AG09319 (cell line): Measurements from ENCODE around the gene MRGPRD.
"Not testable (repeated sequence)": the region's sequence is repeated elsewhere in the genome, so short reads cannot be mapped to it uniquely, and the experiment has no call there.

Experiments used
- DNase-seq: peaks from one replicate; pipeline ENCODE4 v3.0.0-alpha.2; 2010; ENCODE audit warnings: low read depth; ENCODE audit errors: extremely low read depth
- CTCF ChIP-seq: IDR thresholded peaks from 2 replicates; pipeline ENCODE4 v1.5.1; 2011; ENCODE audit warnings: low read depth, mild to moderate bottlenecking, inconsistent platforms, low read length, moderate library complexity

Gene MRGPRD

DNA sequence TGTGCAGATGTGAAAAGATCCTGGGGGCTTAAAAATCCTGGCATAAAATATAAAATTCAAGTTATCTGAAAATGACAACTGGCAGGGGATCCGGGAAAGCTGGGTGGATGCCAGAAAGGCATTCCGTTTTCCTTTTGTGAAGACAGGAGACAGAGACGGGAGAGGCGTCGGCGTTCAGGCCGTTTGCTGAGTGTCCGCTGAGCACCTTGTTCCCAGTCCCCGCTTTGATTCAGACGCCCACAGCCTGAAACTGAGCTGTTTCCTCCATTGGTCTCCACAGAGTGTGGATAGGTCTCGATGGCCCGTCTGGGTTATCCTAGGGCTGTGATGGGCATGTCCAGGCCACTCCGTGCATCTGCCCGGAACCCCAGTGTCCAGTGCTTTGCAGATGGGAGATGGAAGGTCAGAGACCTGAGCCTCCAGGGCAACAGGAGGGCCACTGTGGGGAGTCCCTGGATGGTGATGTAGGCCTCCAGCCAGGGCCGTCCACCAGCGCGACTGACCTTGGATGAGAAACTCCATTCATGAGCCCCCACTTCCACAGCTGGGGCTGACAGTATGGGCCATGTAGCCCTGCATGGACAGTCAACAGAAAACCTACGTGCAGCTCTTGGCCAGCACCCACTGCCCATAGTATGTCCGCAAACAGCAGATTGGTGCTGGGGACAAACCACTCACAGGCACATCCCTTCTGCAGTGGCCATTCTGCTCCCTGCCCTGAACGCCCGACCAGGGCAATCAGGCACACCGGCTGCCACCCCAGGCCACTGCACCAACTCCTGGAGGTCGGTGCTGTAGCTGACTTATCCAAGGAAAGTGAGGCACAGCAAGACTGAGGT lies 20.7 kb upstream of the MRGPRD start:
- DNase-seq, result no peak
- TF ChIP-seq CTCF, result no peak

DNA sequence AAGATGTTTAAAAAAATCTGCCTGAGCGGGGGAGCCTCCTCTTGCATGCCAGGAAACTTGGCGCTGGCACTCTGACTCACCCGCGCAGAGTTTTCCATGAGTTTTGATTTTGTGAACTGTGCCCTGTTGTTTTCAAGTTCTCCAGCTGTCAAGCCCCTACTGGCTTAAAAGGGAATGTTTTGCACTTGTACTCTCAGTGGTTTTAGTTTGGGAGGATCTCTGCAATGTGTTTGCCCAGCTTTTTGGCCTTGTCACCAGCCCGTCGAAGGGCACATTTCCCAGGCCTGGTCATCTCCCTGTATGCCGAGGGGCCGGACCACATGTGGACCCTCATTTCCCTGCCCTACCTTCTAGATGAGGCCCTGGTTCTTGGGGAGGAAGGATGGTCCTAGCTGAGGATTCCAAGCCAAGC lies 20.1 kb upstream of the MRGPRD start:
- peak; percentile 72 for TF ChIP-seq CTCF
- peak; percentile 70 for DNase-seq

- no peak for TF ChIP-seq CTCF
- DNase-seq, result no peak
Observed at GRCh38 chr11:69000391-69000790, 19.6 kb upstream of the MRGPRD start.

DNA sequence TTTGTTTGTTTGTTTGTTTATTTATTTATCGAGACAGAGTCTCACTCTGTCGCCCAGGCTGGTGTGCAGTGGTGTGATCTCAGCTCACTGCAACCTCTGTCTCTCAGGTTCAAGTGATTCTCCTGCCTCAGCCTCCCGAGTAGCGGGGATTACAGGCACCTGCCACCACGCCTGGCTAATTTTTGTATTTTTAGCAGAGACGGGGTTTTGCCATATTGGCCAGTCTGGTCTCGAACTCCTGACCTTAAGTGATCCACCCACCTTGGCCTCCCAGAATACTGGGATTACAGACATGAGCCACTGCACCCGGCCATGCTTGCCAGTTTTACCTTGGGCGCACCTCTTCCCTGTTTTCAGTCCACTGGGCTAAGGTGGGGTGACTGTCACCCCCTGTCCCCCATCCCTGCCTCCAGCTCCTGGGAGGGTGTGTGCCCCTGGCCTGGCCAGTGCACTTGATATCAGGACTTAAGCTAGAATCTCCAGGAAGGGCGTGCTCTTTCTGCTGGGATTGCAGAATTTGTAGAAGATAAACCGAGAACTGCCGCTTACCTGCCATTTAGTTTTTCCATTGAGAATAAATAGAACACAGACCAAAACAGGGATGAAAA lies 19.1 kb upstream of the MRGPRD start:
- not testable (repeated sequence) for DNase-seq

GRCh38 chr11:68999093-68999747 lies 18.4 kb upstream of the MRGPRD start:
- TF ChIP-seq CTCF, result no peak
- no peak for DNase-seq

DNA sequence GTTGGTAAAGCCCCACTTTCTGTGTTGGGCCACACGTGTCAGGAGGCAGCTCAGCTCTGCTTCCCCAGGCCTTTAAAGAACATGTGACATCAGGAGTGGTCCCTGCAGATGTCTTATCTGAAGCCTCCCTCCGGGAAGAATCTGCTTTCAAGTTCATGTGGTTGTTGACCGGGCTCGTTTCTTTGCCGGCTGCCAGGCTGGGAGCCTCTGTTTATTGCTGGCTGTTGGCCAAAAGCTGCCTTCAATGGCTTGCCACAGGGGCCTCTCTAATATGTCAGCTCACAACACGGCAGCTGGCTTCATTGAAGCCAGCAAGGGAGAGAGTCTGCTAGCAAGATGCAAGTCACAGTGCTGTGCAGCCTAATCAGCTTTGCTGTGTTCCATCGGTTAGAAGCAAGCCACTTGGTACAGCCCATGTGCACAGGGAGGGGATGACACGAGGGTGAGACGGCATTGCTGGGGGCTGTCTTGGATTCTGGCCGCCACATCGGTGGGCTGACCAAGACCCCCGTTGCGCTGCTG lies 17.7 kb upstream of the MRGPRD start:
- no peak for DNase-seq
- TF ChIP-seq CTCF, result no peak

GRCh38 chr11:68997995-68998348 lies 17.2 kb upstream of the MRGPRD start:
- TF ChIP-seq CTCF, result no peak
- no peak for DNase-seq
